ENCODE data around the gene SPAG16.
"Not testable (repeated sequence)": the region's sequence is repeated elsewhere in the genome, so short reads cannot be mapped to it uniquely, and the experiment has no call there.

SPAG16 gene

DNA sequence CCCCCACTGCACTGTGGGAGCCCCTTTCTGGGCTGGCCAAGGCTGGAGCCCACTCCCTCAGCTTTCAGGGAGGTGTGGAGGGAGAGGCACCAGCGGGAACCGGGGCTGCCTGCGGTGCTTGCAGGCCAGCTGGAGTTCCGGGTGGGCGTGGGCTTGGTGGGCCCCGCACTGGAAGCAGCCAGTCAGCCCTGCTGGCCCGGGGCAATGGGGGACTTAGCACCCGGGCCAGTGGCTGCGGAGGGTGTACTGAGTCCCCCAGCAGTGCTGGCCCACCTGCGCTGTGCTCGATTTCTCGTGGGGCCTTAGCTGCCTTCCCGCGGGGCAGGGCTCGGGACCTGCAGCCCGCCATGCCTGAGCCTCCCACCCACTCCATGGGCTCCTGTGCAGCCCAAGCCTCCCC lies 434.1 kb downstream of the SPAG16 start:
- not testable (repeated sequence) for DNase-seq

DNA sequence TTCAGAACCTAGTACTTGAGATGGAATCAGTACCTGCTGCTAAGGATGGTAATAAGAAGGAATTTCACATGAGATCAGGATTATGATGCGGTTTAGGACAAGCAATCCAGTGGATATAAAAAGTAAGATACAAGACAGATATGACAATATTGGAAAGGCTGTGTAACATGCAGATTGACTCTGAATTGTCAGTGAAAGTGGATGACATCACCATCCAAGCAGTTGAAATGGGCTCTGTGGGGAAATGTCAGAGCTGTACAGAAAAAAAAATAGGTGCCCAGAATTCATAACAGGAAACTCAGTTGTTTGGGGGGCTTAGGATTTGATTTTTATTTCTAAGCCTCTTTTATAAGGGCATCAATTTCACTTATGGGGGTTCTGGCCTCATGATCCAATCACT lies 438.3 kb downstream of the SPAG16 start:
- no peak for DNase-seq

DNA sequence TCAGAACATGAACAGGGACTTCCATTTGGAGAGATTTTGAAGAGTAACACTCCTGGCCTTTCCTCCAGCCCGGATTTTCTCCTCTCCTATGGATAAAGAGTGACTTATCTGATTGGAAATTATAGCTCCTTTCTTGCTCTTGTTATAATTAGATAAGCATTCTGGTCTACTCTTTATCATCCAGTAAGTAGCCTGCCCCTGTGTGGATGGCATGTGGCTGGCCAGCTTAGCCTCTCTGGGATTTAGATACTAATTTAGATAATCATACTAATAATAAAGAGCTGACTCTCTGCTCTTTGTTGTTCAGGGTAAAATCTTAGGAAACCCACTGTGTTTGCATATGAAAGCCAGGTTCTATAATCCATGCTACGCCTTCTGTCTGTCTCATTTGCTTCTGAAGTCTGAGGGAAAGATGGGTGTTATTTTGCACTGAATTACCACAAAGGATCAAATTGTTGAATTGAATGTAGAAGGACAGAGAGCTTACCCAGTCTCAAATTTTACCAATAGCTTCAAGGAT lies 438.8 kb downstream of the SPAG16 start:
- no peak for DNase-seq

DNA sequence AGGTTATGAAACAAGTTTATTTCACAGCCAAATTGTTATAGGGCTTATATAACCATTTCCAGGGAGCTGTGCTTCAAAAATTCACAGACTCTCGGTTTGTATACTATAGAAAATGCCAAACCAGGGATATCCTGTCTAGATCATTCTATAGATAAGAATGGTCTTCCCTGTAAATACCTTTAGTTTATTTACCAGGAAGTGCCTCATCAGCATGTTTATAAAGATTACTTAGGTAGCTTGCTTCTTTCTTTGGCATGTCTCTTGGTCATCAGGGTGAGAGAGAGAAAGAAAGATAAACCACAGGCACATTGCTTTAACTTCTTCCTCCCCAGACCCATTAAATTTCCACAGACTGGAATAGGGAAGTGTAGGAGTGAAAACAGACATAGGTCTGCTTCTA lies 439.4 kb downstream of the SPAG16 start:
- no peak for DNase-seq

DNA sequence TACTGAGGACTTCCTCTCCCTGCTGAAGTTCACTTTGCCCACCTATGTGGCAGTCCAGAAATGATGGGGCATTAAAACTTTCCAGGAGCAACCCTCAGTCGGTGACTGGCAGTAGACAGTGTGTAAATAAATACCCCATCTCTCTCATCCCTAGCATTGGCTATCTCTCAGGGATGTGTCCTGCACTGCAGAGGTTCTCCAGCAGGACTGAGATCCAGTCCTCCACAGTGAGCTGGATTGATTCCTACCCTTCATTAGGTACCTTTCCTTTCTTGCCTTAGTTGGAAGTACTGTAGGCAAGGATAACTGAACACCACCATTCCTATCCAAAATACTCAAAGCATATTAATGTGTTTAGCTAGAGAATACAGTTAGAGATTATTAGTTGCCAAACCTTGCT lies 441.8 kb downstream of the SPAG16 start:
- no peak for DNase-seq

DNA sequence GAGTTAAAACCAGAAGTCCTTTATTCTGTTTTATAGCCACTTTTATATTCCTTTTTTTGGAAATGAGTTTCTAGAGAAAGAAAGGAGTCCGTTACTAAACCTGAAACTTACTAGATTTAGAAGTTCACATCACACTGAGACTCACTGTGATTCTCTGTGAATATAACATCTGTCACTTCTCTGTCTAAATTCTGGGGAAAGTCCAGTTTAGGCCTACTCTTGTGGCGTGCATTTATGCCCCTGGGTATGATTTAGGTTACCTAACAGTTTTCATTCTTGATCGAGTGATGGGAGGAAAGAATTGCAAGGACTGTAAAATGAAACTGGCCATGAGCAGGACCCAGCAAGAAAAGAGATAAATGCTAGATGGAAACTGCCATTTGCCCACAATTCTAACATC lies 449.6 kb downstream of the SPAG16 start:
- no peak for DNase-seq

DNA sequence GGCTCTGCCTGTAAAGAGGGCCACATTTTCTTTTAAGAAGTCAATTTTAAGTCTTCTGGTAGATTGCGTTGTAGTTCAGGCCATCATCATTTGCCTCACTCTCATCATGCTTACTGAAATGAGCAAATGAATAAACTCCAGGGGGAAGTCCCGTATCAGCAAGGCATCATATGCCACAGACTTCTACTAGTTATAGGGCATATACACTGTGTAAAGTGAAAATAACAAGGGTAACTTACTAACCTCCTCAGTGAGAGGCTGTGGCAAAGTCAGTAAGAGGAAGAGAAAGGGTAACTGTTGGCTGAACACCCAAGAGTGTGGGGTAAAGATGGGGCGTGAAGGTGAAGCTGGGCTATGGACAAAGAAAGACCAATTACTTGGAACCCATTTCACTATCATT lies 456.2 kb downstream of the SPAG16 start:
- DNase-seq, result no peak

DNA sequence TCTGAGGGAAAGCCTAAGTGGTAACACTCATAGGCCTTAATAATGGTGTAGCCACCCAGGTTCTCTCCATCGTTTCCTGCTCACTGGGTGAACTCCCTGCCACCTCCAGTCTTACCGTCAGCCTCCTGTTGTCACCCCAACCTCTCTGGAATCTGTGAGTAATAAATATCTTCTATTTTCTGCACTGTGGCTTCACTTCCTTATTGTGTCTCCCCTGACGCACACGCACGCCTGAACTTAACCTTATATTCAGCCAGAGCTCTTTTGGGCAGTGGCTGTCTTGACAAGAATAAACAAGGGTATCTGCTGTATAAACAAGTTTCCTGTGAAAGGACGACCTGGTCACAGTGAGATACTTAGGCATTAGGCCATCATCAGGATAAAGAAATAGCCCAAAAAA lies 467.2 kb downstream of the SPAG16 start:
- DNase-seq, result no peak

DNA sequence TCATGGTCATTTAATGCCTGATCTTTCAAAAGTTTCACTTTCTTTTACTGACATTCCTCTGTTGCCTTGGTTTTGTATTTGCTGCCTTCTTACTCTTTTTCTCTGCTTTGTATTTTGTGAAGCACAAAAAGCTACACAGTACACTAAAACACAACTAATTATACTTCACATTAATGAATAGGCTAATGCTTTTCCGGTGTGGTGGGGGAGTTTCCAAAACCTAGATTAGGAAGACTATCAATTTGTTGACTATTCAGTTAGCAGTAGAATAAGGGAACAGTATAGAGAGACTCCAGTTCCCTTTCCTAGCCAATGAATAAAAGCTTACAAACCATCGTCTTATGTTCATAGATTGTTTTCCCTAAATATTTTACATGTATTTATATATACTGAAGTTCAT lies 468.3 kb downstream of the SPAG16 start:
- no peak for DNase-seq

DNA sequence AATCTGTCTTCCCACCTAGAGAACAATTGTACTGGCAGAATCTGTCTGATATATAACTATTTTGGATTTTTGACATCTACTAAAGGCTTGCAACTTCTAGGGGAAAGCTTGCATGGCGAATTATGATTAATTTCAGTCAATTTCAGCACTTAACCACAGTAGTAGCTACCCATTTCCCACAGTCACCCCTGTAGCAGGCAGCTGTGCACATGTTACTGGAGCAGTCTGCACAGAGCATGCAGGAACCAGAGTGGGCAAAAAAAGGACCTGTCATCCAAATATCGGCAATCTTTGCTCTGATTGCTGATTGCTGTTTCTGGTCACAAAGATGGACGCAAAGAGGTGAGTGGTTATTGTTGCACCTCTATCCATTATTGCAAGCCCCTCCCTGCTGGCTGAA lies 473.3 kb downstream of the SPAG16 start:
- no peak for DNase-seq

DNA sequence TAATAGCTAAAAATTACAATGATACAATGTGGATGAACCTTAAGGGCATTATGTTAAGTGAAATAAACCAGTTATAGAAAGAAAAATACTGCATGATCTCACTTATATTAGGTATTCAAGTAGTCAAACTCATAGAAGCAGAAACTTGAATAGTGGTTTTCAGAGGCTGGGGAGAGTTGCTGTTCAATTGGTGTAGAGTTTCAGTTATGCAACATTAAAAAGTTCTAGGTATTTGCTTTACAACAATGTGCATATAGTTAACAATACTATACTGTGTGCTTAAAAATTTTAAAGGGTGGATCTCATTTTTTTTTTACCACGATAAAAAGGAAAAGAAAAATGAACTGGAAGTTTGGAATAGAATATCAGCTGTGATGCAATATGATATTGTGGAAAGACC lies 479.1 kb downstream of the SPAG16 start:
- DNase-seq, result no peak

DNA sequence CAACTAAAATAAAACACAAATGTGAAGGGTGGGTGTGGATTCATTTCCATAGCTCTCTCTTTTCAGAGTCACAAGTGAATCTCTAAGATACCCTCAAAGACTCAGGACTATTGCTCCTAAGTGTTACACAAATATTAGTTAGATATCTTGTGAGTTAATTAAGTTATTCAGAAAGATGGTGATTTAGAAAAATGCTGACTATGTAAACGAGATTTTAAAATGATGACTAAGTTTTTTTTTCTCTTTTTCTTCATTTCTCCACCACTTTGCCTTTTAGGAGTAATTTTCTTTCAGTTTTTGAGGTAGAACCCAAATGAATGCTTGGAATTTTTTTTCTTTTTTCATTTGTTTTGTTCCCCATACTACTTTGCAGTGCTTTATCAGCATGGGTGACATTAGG lies 479.7 kb downstream of the SPAG16 start:
- DNase-seq, result no peak

DNA sequence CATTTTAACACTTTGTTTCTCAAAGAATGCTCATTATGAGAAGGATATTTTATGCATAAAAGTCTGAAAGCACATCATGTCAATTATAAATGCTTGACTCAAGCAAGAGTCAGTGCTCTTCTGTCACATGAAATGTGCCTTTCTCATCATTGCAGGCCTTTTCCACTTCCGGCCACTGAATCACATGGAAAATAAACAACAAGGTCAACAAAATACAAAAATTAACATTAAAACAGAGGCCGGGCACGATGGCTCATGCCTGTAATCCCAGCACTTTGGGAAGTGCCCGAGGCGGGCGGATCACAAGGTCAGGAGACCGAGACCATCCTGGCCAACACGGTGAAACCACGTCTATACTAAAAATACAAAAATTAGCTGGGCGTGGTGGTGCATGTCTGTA lies 480.6 kb downstream of the SPAG16 start:
- no peak for DNase-seq

DNA sequence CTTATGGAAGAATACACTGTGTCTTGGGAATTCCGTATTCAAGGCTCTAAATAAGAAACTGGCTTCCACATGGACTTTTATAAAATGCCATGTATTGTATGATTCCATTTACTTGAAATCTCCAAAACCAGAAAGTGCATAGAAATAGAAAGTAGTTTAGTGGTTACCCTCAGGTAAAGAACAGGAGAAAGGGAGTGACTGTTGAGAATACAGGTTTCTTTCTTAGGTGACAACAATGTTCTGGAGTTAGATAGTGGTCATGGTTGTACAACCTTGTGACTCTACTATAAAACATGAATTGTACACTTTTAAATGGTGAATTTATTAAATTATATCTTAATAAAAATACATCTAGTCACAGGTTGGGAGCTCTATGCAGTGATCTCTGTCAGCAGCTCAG lies 481.8 kb downstream of the SPAG16 start:
- no peak for DNase-seq

DNA sequence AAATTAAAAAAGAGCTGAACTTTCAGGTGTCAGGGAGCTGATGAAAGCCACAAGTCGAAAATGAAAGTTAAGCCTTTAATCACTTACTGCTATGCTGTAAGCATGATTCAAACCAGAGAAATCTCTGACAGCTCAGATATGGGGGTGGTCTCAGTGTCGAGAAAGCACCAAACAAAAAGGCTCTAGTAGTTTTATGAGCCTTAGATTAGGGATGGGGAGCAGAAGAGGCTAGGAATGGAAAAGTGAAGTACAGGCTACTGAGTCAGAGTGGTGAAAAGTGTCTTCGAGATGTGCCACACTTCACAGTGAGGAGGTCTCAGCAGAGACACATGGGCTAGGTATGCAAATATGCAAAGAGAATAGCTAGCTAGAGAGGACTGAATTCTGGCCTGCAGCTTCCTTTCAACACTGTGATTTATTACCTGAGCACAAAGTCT lies 482.2 kb downstream of the SPAG16 start:
- no peak for DNase-seq

DNA sequence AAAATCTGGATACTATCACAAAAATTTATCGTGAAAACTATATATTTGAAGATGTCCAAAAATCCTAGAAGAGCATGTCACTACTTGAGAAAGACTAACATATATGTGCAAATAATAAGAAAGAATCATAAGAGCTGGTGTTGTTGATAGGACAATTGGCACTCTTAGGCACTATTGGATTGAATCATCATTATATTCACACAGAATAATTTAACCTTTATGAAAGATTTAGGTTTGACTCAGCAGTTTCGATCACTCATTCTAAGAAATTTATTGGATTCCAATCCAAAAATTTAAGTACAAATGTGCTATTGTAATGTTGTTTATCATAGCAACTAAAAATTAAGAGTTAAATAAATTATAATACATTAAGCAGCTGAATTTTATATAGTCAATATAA lies 503.6 kb downstream of the SPAG16 start:
- no peak for DNase-seq

DNA sequence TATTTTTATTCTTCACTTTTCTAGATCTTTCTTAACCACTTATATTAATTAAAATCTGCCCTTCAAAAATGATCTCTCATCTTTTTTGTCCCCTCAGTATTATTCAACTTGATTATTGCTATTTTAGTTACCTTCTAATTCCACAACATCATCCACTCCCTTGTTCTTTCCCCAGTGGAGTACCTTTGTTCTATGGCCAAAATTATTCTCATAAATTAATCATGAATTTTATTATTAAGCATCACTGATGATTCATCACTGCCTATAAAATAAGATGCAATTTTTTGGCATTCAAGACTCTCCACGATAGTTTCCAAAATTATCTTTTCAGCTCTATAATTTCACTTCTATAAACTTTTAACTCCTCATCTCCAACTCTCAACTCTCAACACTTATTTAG lies 505.7 kb downstream of the SPAG16 start:
- DNase-seq, result no peak

DNA sequence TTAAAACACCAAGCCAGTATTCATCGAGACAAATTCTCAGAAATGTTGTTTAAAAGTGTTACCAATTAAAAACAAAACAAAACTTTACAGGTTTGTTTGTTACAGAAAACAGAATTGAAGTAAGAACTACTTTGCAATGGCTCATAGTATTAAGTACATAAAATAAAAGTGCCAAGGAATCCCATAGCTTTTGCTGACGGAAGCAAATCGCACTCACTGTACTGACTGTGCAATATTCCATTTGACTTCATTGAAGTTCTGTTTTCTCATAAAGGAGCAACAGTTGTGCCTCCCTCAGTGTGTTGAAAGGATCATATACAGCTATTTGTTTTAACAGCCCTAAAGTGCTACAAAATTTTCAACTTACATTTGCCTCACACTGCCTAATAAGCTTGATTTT lies 507.8 kb downstream of the SPAG16 start:
- no peak for DNase-seq

DNA sequence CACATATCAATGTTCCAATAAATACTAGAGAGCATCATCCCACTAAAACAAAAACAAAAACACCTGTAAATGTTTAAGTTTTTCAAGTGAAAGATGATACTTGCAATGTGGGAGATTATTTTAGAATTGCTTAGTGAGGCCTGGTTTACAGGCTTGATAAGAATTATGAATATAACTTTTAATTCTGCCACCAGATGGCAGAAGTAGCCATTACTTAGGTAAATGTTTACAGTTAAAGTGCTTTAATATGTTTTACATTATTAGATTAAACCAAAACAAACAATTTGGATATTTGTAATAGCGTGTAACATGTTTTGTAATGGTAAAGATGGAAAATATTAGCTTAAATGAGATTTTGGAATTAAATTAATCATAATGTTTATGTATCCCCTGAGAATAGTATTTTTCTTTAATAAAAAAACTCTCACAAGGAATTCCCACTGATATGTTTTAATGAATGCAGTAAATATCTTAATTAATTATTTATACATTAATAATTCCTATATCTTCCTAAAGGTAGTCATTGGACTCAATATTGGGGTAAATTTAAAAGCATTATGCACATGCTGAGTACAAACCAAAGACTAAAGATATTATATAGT lies 522.0 kb downstream of the SPAG16 start:
- DNase-seq, result no peak

DNA sequence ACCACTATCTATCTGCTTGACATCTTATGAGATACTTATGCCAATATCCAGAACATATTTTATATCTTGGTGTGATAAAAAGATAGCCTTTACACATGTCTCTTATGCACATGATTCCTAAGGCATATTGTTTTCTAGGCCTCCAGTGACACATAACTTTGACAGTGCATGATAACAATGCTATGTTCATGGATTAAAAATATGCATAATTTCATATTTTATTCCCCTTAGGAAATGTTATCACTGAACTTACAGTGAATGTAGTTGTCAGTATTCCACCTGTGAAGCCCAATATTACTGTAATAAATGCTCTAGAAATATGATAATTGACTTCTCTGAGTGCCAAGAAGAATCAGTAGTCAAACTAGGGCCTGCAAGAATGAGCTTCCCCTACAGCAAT lies 532.3 kb downstream of the SPAG16 start:
- DNase-seq, result no peak

DNA sequence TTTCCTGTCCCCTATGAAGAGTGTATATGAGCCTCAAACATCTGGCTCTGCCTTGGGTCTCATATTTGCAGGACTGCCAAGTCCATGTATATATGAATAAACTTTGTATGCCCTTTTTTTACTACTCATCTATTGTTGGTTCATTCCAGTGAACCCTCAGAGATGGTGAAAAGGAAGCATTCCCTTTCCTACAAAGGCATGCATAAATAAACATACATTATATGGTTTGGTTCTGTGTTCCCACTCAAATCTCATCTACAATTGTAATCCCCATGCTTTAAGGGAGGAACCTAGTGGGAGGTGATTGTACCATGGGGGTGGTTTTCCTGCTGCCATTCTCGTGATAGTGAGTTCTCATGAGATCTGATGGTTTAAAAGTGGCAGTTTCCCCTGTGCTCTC lies 534.2 kb downstream of the SPAG16 start:
- DNase-seq, result no peak

DNA sequence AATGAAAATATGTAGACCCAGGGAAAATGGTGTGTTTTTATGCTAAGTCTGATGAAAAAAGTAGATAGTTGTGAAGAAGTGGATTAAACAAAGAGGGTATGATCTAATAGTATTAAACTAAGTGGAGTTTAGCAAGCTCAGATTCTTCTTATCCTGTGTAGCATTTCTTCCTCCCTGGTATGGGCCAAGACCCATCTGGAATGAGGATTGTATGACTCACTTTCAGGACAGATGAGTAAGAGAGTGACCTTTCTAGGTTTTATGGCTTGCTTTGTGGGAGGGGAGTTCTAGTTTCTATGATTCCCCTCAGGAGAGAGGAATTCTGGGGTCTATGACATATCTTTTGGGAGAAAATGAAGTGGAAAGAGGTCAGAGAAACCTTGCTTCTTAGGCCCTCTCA lies 550.1 kb downstream of the SPAG16 start:
- no peak for DNase-seq

DNA sequence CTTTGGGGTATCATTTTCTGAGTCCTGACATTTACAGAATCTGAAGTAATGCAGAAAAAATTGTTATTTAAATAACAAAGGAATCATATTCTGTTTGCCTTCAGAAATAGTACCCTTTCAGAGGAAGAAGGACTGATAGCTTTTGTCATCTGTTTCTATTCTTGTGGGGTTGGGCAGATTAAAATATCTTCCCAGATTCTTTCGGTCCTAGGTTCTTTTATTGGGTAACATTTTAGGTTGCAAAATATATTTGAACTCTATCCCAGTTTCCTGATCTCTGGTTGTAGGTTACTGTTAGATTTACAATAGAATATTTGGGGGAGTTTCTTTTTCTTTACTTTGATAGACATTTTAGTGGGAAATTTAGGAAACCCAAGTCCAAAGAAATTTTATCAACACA lies 550.5 kb downstream of the SPAG16 start:
- no peak for DNase-seq

DNA sequence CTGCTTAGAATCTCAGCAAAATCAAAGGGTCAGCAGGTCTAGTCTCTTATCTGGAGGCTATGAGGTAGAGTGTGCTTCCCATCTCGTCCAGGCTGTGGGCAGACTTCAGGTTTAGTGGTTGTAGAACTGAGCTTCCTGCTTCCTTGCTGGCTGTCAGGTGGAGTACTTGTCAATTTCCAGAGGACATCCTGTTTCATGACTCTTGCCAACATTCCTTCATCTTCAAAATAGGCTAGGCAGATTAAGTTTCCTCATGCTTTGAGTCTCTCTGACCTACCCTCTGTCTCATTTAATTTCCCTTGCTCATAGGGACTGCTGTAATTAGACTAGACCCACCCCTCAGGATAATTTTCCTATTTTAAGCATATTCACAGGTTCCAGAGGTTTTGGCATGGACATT lies 562.6 kb downstream of the SPAG16 start:
- DNase-seq, result no peak

DNA sequence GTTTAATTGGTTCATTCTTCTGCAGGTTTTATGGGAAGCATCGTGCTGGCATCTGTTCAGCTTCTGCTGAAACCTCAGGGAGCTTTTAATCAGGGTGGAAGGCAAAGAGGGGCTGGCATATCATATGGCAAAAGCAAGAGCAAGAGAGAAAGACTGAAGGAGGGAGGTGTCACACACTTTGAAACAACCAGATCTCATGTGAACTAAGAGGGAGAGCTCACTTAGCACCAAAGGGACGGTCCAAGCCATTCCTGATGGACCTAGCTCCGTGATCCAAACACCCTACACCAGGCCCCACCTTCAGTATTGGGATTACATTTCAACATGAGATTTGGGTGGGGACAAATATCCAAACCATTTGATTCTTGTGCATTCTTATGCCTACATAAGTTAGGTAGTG lies 563.1 kb downstream of the SPAG16 start:
- DNase-seq, result no peak

DNA sequence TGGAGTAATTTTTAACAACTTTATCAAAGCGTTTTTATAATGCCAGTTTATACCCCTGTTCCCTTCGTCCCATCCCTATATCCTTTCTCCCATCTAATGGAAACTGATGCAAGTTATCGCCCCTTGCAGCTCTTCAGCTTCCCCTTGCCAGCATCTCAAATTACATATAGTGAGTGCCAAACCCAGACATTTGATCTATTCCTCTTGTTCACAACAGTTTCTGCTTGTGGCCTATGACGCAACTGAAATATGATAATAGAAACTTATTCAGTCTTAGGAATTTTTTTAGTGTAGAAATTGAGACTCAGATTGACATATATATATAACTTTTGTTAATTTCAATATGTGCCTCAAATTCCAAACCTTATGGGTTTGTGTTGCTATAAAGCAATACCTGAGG lies 564.4 kb downstream of the SPAG16 start:
- no peak for DNase-seq
